IPS DF 6.9 (cell line): Measurements from ENCODE around the gene MMAB.

Source experiments
- DNase-seq: peaks from one replicate; pipeline ENCODE4 v3.0.0-alpha.2; 2013; ENCODE audit warnings: low read depth, low spot score
- H3K27ac ChIP-seq: one replicate; pipeline ENCODE4 v1.5.1; 2013; ENCODE audit warnings: low read length, control low read depth
- H3K27me3 ChIP-seq: 2 replicates; pipeline ENCODE4 v1.6.1; 2013; ENCODE audit warnings: mild to moderate bottlenecking, low read length; ENCODE audit not compliant: control insufficient read depth, insufficient read depth
- H3K36me3 ChIP-seq: 2 replicates; pipeline ENCODE4 v1.6.1; 2013; ENCODE audit warnings: low read length; ENCODE audit not compliant: control insufficient read depth, insufficient read depth
- H3K4me1 ChIP-seq: 2 replicates; pipeline ENCODE4 v1.6.1; 2013; ENCODE audit warnings: low read length; ENCODE audit not compliant: control insufficient read depth, insufficient read depth
- H3K4me3 ChIP-seq: 2 replicates; pipeline ENCODE4 v1.5.1; 2013; ENCODE audit warnings: mild to moderate bottlenecking, low read length
- H3K9me3 ChIP-seq: 2 replicates; pipeline ENCODE4 v1.6.1; 2013; ENCODE audit warnings: low read length, inconsistent platforms; ENCODE audit not compliant: control insufficient read depth, insufficient read depth
- WGBS: extraction: QIAGEN DNeasy Blood & Tissue Kit; methylation state at CpG from one replicate; pipeline ENCODE4 v1.1.7; 2013; ENCODE audit warnings: mixed read lengths, missing lambda C conversion rate; ENCODE audit not compliant: insufficient read length, insufficient coverage; 5-methylcytosine and 5-hydroxymethylcytosine counted together

Gene MMAB

GRCh38 chr12:109612003-109612402 is 38.7 kb upstream of the MMAB start:
- no peaks in the 10 kb centered on the region for H3K36me3 ChIP-seq
- no peak for DNase-seq
- H3K27ac ChIP-seq, result no peak overlapping the region
- 0 out of 2 replicates have a peak, but pooled peaks cover 1% of the 10 kb centered on the region for H3K4me1 ChIP-seq
- no peaks in the 10 kb centered on the region for H3K27me3 ChIP-seq
- no peaks in the 10 kb centered on the region for H3K9me3 ChIP-seq
- H3K4me3 ChIP-seq, result no peak overlapping the region
- no CpG with 5 or more reads among the region's 3 CpGs for WGBS

- no peaks in the 10 kb centered on the region for H3K36me3 ChIP-seq
- no peak overlapping the region for H3K4me3 ChIP-seq
- DNase-seq, result no peak
- H3K9me3 ChIP-seq, result no peaks in the 10 kb centered on the region
- H3K4me1 ChIP-seq, result 0 out of 2 replicates have a peak, but pooled peaks cover 1% of the 10 kb centered on the region
- H3K27me3 ChIP-seq, result no peaks in the 10 kb centered on the region
- no CpG with 5 or more reads among the region's 10 CpGs for WGBS
- no peak overlapping the region for H3K27ac ChIP-seq
Observed at GRCh38 chr12:109611223-109611622, 37.9 kb upstream of the MMAB start.

- no peak overlapping the region for H3K4me3 ChIP-seq
- WGBS, result no CpG with 5 or more reads among the region's 4 CpGs
- H3K27me3 ChIP-seq, result no peaks in the 10 kb centered on the region
- H3K9me3 ChIP-seq, result no peaks in the 10 kb centered on the region
- H3K4me1 ChIP-seq, result 0 out of 2 replicates have a peak, but pooled peaks cover 1% of the 10 kb centered on the region
- H3K36me3 ChIP-seq, result no peaks in the 10 kb centered on the region
- H3K27ac ChIP-seq, result no peak overlapping the region
- no peak for DNase-seq
Observed at GRCh38 chr12:109610523-109610922, 37.2 kb upstream of the MMAB start.

DNA sequence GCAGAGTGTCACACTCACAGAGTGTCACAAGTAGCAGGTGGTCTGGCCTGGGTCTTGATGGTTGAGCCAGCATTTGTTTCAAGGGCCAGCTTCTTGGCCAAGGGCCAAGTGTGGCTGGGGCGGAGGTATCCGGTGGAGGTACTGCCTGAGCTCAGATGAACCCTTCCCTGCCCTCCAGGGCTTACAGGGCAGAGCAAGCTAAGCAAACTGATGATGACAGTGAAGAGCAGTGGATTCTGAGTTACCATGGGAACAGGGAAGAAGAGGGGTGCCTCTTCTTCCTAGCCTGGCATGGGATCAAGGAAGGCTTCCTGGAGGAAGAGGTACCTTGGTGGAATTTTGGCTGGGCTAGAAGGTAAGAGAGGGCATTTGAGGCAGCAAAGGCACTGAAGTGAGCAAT is 36.0 kb upstream of the MMAB start:
- no CpG with 5 or more reads among the region's 2 CpGs for WGBS
- Histone ChIP-seq H3K27me3 (no peaks in the 10 kb centered on the region), H3K36me3 (no peaks in the 10 kb centered on the region), H3K4me3 (no peak overlapping the region), H3K27ac (no peak overlapping the region), H3K9me3 (no peaks in the 10 kb centered on the region), H3K4me1 (0 out of 2 replicates have a peak, but pooled peaks cover 1% of the 10 kb centered on the region)
- no peak for DNase-seq

GRCh38 chr12:109608793-109609192 is 35.5 kb upstream of the MMAB start:
- WGBS, result no CpG with 5 or more reads among the region's 3 CpGs
- Histone ChIP-seq H3K36me3 (no peaks in the 10 kb centered on the region), H3K9me3 (no peaks in the 10 kb centered on the region), H3K4me3 (no peak overlapping the region), H3K4me1 (0 out of 2 replicates have a peak, but pooled peaks cover 1% of the 10 kb centered on the region), H3K27me3 (no peaks in the 10 kb centered on the region), H3K27ac (no peak overlapping the region)
- DNase-seq, result no peak

- Histone ChIP-seq H3K4me1 (0 out of 2 replicates have a peak, but pooled peaks cover 1% of the 10 kb centered on the region), H3K4me3 (no peak overlapping the region), H3K36me3 (no peaks in the 10 kb centered on the region), H3K27me3 (no peaks in the 10 kb centered on the region), H3K27ac (no peak overlapping the region), H3K9me3 (no peaks in the 10 kb centered on the region)
- WGBS, result no CpG with 5 or more reads among the region's 4 CpGs
- DNase-seq, result no peak
Observed at GRCh38 chr12:109608270-109608669, 35.0 kb upstream of the MMAB start.

- WGBS, result no CpG with 5 or more reads among the region's 4 CpGs
- no peak overlapping the region for H3K27ac ChIP-seq
- H3K4me1 ChIP-seq, result no peaks in the 10 kb centered on the region
- DNase-seq, result no peak
- H3K4me3 ChIP-seq, result no peak overlapping the region
- no peaks in the 10 kb centered on the region for H3K9me3 ChIP-seq
- H3K36me3 ChIP-seq, result no peaks in the 10 kb centered on the region
- H3K27me3 ChIP-seq, result no peaks in the 10 kb centered on the region
Observed at GRCh38 chr12:109607618-109608017, 34.3 kb upstream of the MMAB start.

- H3K4me1 ChIP-seq, result no peaks in the 10 kb centered on the region
- no peak overlapping the region for H3K27ac ChIP-seq
- H3K27me3 ChIP-seq, result no peaks in the 10 kb centered on the region; the same call in 1 of the 2 replicates
- WGBS, result no CpG with 5 or more reads among the region's 30 CpGs
- H3K36me3 ChIP-seq, result no peaks in the 10 kb centered on the region
- DNase-seq, result no peak
- no peaks in the 10 kb centered on the region for H3K9me3 ChIP-seq
- no peak overlapping the region for H3K4me3 ChIP-seq
Observed at GRCh38 chr12:109606320-109607028, 33.2 kb upstream of the MMAB start.

DNA sequence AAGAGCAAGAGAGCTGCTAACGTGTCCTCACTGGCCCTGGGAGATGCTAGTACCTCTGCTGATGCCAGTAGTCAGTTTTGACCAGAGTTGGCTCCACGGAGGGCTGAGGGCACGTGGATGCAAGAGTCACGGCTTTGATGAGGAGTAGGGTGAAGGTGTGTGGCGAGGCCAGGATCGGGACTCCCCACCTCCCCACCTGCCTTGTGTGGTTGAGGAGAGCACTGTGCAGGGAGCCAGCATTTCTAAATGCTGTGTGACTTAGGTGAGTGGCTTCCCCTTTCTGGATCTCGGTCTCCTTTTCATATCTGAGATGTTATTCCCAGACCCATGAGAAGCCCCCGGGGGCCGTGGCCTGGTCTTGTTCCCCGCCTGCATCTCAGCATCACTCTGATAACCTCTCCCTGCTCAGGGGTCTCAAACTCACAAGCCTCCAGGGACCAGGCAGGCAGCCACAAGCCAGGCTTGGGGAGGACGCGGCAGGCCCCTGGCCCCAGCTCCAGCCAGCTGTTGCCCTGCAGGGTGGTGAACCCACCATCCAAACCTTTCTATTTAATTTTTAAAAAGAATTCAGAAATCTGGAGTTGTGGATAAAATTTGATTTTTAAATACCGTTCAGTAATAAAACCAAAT is 32.4 kb upstream of the MMAB start:
- no peaks in the 10 kb centered on the region for H3K9me3 ChIP-seq
- H3K27ac ChIP-seq, result no peak overlapping the region
- no peaks in the 10 kb centered on the region for H3K4me1 ChIP-seq
- no peak for DNase-seq
- H3K27me3 ChIP-seq, result no peaks in the 10 kb centered on the region; the same call in 1 of the 2 replicates
- no peaks in the 10 kb centered on the region for H3K36me3 ChIP-seq
- no peak overlapping the region for H3K4me3 ChIP-seq
- no CpG with 5 or more reads among the region's 13 CpGs for WGBS

DNA sequence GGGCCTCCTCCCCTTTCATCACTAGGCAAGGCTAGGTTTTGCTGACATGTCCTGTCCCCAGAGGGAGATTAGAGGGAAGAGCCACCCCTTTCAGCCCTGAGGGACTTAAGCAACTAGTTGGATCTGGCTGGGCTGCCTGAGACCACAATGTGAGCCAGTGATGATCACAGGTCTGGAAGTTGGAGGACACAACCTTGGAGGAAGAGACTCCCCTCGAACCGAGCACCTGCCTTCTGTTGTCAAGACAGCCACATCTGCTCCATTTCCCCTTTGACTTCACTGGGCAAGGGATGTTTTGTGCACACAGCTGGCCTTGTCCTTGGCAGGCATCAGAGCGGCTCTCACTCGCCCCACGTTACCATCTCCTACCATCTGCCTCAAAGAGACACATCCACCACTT is 31.7 kb upstream of the MMAB start:
- H3K27ac ChIP-seq, result no peak overlapping the region
- H3K9me3 ChIP-seq, result no peaks in the 10 kb centered on the region
- H3K27me3 ChIP-seq, result no peaks in the 10 kb centered on the region; the same call in 1 of the 2 replicates
- no peak overlapping the region for H3K4me3 ChIP-seq
- no peaks in the 10 kb centered on the region for H3K4me1 ChIP-seq
- DNase-seq, result no peak
- H3K36me3 ChIP-seq, result no peaks in the 10 kb centered on the region
- WGBS, result no CpG with 5 or more reads among the region's 5 CpGs
